ENCODE measurements around the gene LEAP2. TPM values are rescaled to one million over a fixed set of nuclear protein-coding genes. Genes with fewer than 3 reads are reported as not detected.
"Not testable (repeated sequence)": the region's sequence is repeated elsewhere in the genome, so short reads cannot be mapped to it uniquely, and the experiment has no call there.

The LEAP2 gene
- total and polyA plus RNA-seq, 7 experiments from 2014 or later, result 0.70 to 9.9 (median 2.2) TPM

DNA sequence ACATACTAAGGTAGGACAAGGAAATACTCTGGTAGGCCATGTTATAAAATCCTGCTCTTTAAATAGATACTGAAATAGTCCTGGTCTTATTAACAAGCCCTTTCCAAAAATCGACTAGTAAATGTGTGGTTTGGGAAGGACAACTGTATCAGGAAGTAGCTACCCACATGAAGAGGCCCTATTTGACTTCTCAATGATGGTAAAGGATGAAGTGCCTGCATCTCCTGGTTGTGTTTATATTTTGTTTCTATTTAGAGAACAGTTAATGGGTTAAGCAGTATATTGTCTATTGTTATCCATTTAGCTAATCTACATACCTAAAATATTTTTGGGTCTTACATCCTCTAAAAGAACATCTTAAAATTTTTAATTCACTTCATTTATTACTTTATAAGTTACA, 19.7 kb upstream of the LEAP2 start:
- Mint-ChIP-seq H3K36me3 (no peaks in the 10 kb centered on the region), H3K27me3 (peaks cover 5 to 12% (median 10%) of the 10 kb centered on the region in 5 donors), H3K9me3 (peaks cover 0 to 2% (median 0%) of the 10 kb centered on the region in 11 donors), H3K4me1 (peaks cover 0 to 6% (median 1%) of the 10 kb centered on the region in 7 donors), H3K4me3 (no peak overlapping the region), H3K27ac (no peak overlapping the region)
- Histone ChIP-seq H3K4me3 (ENCODE audit: low read length) (no peak overlapping the region), H3K4me1 (ENCODE audit: control insufficient read depth in 2 of 2, insufficient read depth in 2 of 2, low read length in 2 of 2) (no peaks in the 10 kb centered on the region), H3K27me3 (ENCODE audit: control insufficient read depth in 2 of 2, insufficient read depth in 2 of 2, low read length in 2 of 2) (no peaks in the 10 kb centered on the region), H3K9me3 (ENCODE audit: control insufficient read depth in 2 of 3, low read length in 3 of 3) (no peaks in the 10 kb centered on the region), H3K27ac (ENCODE audit: low read depth, low read length) (no peak overlapping the region), H3K36me3 (ENCODE audit: control insufficient read depth in 2 of 3, insufficient read depth in 3 of 3, low read length in 3 of 3) (no peaks in the 10 kb centered on the region)
- intact Hi-C loops (cut with micrococcal nuclease), result no loop called here
- POLR2A ChIA-PET, result interaction anchor here (0.5 kb wide), 1 partner anchor 116 kb away, joined by 3 read pairs; the partner anchor contains the start of gene KIF3A
- ATAC-seq (no peak), DNase-seq (no peak)
- CTCF ChIA-PET, result interaction anchor here (1.6 kb wide), 1 partner anchor 14 kb away, joined by 3 read pairs; no protein-coding TSS in a partner anchor

DNA sequence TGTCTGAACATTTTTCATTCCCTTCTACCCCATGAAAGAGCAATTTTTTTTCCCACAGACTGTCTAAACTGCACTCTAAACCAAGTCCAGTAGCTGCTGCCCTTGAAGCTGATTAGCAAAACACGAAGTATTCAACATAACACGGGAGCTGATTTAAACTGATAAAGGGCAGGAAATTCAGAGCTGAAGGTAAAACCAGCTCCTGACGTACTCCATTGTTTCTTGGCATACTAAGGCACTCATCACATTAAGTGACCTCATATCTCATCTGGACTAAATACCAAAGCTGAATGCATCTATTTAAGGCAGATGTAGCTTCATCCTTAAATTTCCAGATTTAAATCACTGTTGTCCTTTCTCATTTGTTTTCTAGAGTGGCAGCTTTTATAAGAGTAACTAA, 19.2 kb upstream of the LEAP2 start:
- CTCF ChIA-PET, result interaction anchor here (1.6 kb wide), 1 partner anchor 13 kb away, joined by 3 read pairs; no protein-coding TSS in a partner anchor
- ATAC-seq (no peak), DNase-seq (no peak)
- Histone ChIP-seq H3K27me3 (ENCODE audit: control insufficient read depth in 2 of 2, insufficient read depth in 2 of 2, low read length in 2 of 2) (no peaks in the 10 kb centered on the region), H3K4me1 (ENCODE audit: control insufficient read depth in 2 of 2, insufficient read depth in 2 of 2, low read length in 2 of 2) (no peaks in the 10 kb centered on the region), H3K36me3 (ENCODE audit: control insufficient read depth in 2 of 3, insufficient read depth in 3 of 3, low read length in 3 of 3) (no peaks in the 10 kb centered on the region), H3K4me3 (ENCODE audit: low read length) (no peak overlapping the region), H3K9me3 (ENCODE audit: control insufficient read depth in 2 of 3, low read length in 3 of 3) (no peaks in the 10 kb centered on the region), H3K27ac (ENCODE audit: low read depth, low read length) (no peak overlapping the region)
- Mint-ChIP-seq H3K36me3 (no peaks in the 10 kb centered on the region), H3K9me3 (peaks cover 0 to 2% (median 0%) of the 10 kb centered on the region in 11 donors), H3K4me1 (peaks cover 0 to 6% (median 1%) of the 10 kb centered on the region in 7 donors), H3K4me3 (no peak overlapping the region), H3K27ac (no peak overlapping the region), H3K27me3 (peaks cover 5 to 13% (median 10%) of the 10 kb centered on the region in 5 donors)
- POLR2A ChIA-PET, result interaction anchor here (0.5 kb wide), 1 partner anchor 117 kb away, joined by 3 read pairs; the partner anchor contains the start of gene KIF3A
- intact Hi-C loops (cut with micrococcal nuclease), result no loop called here

DNA sequence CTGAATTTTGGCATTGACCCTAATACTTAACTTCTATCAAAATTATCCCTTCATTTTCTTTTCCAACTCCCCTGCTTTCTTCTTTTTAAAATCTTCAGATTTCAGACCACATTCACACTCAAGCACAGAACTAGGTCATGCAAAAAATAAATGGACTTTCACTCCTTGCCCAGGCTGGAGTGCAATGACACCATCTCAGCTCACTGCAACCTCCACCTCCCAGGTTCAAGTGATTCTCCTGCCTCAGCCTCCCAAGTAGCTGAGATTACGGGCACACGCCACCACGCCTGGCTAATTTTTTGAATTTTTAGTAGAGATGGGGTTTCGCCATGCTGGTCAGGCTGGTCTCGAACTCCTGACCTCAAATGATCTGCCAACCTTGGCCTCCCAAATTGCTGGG, 18.5 kb upstream of the LEAP2 start:
- H3K27ac Mint-ChIP-seq; H3K4me1 Mint-ChIP-seq; H3K4me1 ChIP-seq (ENCODE audit: control insufficient read depth in 2 of 2, insufficient read depth in 2 of 2, low read length in 2 of 2); H3K4me3 Mint-ChIP-seq; ATAC-seq; H3K4me3 ChIP-seq (ENCODE audit: low read length); H3K36me3 ChIP-seq (ENCODE audit: control insufficient read depth in 2 of 3, insufficient read depth in 3 of 3, low read length in 3 of 3); POLR2A ChIA-PET; H3K27me3 ChIP-seq (ENCODE audit: control insufficient read depth in 2 of 2, insufficient read depth in 2 of 2, low read length in 2 of 2); H3K9me3 Mint-ChIP-seq; H3K27ac ChIP-seq (ENCODE audit: low read depth, low read length); intact Hi-C loops (cut with micrococcal nuclease); H3K9me3 ChIP-seq (ENCODE audit: control insufficient read depth in 2 of 3, low read length in 3 of 3); DNase-seq; H3K36me3 Mint-ChIP-seq: not testable (repeated sequence)
- H3K27me3 Mint-ChIP-seq, result peaks cover 5 to 13% (median 10%) of the 10 kb centered on the region in 5 donors
- CTCF ChIA-PET, result interaction anchor here (1.6 kb wide), 1 partner anchor 13 kb away, joined by 3 read pairs; no protein-coding TSS in a partner anchor

DNA sequence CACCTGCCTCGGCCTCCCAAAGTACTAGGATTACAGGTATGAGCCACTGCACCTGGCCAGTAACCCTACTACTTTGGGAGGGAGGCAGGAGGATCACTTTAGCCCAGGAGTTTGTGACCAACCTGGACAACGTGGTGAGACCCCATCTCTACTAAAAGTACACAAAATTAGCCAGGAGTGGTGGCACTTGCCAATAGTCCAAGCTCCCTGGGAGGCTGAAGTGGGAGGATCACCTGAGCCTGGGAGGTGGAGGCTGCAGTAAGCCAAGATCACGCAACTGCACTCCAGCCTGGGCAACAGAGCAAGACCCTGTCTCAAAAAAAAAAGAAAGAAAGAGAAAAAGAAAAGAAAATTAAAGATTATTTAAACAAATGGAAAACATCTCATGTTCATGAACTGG, 17.5 kb upstream of the LEAP2 start:
- CTCF ChIA-PET, result no interaction called here

DNA sequence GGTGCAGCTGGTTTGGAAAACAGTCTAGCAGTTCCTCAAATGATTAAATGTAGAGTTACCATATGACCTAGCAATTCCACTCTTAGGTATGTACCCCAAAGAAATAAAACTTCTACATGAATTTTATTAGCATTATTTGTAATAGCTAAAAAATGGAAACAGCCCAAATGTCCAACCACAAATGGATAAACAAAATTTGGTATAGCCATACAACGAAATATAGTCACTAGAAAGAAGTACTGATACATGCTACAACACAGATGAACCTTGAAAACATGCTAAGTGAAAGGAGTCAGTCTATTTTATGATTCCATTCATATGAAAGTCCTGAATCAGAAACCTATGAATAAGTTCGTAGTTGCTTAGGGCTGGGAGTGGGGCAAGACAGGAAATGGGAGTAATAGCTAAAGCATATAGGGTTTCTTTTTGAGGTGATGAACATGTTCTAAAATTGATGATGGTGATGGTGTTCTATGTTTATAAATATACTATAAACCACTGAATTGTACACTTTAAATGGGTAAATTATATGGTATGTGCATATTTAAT, 13.5 kb upstream of the LEAP2 start:
- H3K27me3 ChIP-seq (ENCODE audit: control insufficient read depth in 2 of 2, insufficient read depth in 2 of 2, low read length in 2 of 2), result no peaks in the 10 kb centered on the region
- no peak overlapping the region for H3K27ac ChIP-seq (ENCODE audit: low read depth, low read length)
- DNase-seq, result no peak
- ChIA-PET POLR2A (interaction anchor here (0.7 to 0.8 kb wide), 2 partner anchors 13 to 82 kb away, joined by 3 to 4 read pairs; no protein-coding TSS in a partner anchor), CTCF (no interaction called here)
- Mint-ChIP-seq H3K36me3 (no peaks in the 10 kb centered on the region), H3K4me3 (no peak overlapping the region), H3K9me3 (peaks cover 0 to 2% (median 0%) of the 10 kb centered on the region in 11 donors), H3K4me1 (no peaks in the 10 kb centered on the region), H3K27me3 (peaks cover 5 to 18% (median 8%) of the 10 kb centered on the region in 5 donors), H3K27ac (no peak overlapping the region)
- no peaks in the 10 kb centered on the region for H3K9me3 ChIP-seq (ENCODE audit: control insufficient read depth in 2 of 3, low read length in 3 of 3)
- no peak for ATAC-seq
- H3K4me3 ChIP-seq (ENCODE audit: low read length), result no peak overlapping the region
- no peaks in the 10 kb centered on the region for H3K4me1 ChIP-seq (ENCODE audit: control insufficient read depth in 2 of 2, insufficient read depth in 2 of 2, low read length in 2 of 2)
- H3K36me3 ChIP-seq (ENCODE audit: control insufficient read depth in 2 of 3, insufficient read depth in 3 of 3, low read length in 3 of 3), result no peaks in the 10 kb centered on the region
- intact Hi-C loops (cut with micrococcal nuclease), result no loop called here

More for the DNA sequence above, 17.5 kb upstream of the LEAP2 start:
- Mint-ChIP-seq H3K4me3 (no peak overlapping the region), H3K27ac (no peak overlapping the region), H3K27me3 (peaks cover 5 to 13% (median 10%) of the 10 kb centered on the region in 5 donors), H3K4me1 (peaks cover 0 to 6% (median 0%) of the 10 kb centered on the region in 7 donors), H3K9me3 (peaks cover 0 to 2% (median 0%) of the 10 kb centered on the region in 11 donors), H3K36me3 (no peaks in the 10 kb centered on the region)
- Histone ChIP-seq H3K9me3 (ENCODE audit: control insufficient read depth in 2 of 3, low read length in 3 of 3) (no peaks in the 10 kb centered on the region), H3K36me3 (ENCODE audit: control insufficient read depth in 2 of 3, insufficient read depth in 3 of 3, low read length in 3 of 3) (no peaks in the 10 kb centered on the region), H3K27me3 (ENCODE audit: control insufficient read depth in 2 of 2, insufficient read depth in 2 of 2, low read length in 2 of 2) (no peaks in the 10 kb centered on the region), H3K4me1 (ENCODE audit: control insufficient read depth in 2 of 2, insufficient read depth in 2 of 2, low read length in 2 of 2) (no peaks in the 10 kb centered on the region), H3K4me3 (ENCODE audit: low read length) (no peak overlapping the region), H3K27ac (ENCODE audit: low read depth, low read length) (no peak overlapping the region)
- intact Hi-C loops (cut with micrococcal nuclease), result no loop called here
- ATAC-seq, result no peak
- DNase-seq, result no peak
- POLR2A ChIA-PET, result no interaction called here

DNA sequence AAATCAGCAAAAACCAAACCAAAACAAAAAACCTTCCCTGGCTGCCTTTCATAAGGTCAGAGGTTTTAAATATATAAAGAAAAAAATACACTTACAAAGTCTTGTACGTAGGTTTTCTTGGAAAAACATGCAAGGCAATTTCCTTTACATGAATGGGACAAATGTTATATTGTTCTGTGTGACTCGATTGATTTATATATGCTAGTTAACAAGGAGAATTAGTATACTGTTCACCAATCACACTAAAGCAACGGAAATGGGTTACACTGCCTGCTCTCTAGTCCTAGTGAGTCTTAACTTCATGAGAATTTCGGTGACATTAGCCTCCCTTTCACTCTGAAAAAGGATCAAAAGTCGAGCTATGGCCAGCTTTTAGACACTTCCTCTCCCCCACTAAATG, 12.7 kb upstream of the LEAP2 start:
- CTCF ChIA-PET, result no interaction called here
- Histone ChIP-seq H3K4me3 (ENCODE audit: low read length) (no peak overlapping the region), H3K9me3 (ENCODE audit: control insufficient read depth in 2 of 3, low read length in 3 of 3) (no peaks in the 10 kb centered on the region), H3K27ac (ENCODE audit: low read depth, low read length) (no peak overlapping the region), H3K4me1 (ENCODE audit: control insufficient read depth in 2 of 2, insufficient read depth in 2 of 2, low read length in 2 of 2) (peaks cover 4 to 5% of the 10 kb centered on the region in 2 donors), H3K36me3 (ENCODE audit: control insufficient read depth in 2 of 3, insufficient read depth in 3 of 3, low read length in 3 of 3) (no peaks in the 10 kb centered on the region), H3K27me3 (ENCODE audit: control insufficient read depth in 2 of 2, insufficient read depth in 2 of 2, low read length in 2 of 2) (no peaks in the 10 kb centered on the region)
- H3K27ac Mint-ChIP-seq, result no peak overlapping the region
- POLR2A ChIA-PET, result interaction anchor here (0.7 kb wide), 1 partner anchor 83 kb away, joined by 3 read pairs; no protein-coding TSS in a partner anchor
- no peaks in the 10 kb centered on the region for H3K36me3 Mint-ChIP-seq
- H3K27me3 Mint-ChIP-seq, result peaks cover 0 to 14% (median 5%) of the 10 kb centered on the region in 5 donors
- DNase-seq (no peak), ATAC-seq (no peak)
- H3K4me1 Mint-ChIP-seq, result peaks cover 0 to 7% (median 6%) of the 10 kb centered on the region in 7 donors
- no peak overlapping the region for H3K4me3 Mint-ChIP-seq
- peaks cover 0 to 2% (median 0%) of the 10 kb centered on the region in 11 donors for H3K9me3 Mint-ChIP-seq
- intact Hi-C loops (cut with micrococcal nuclease), result no loop called here
